WTC11 (cell line): Measurements from ENCODE around the gene AKR1B15.

Experiments used
- CREB1 ChIP-seq: sonication (generic); formaldehyde crosslinking; IDR thresholded peaks from 2 replicates; pipeline ENCODE4 v1.8.0; 2023; ENCODE audit warnings: mild to moderate bottlenecking, missing genetic modification reagents
- ETV6 ChIP-seq: sonication (generic); formaldehyde crosslinking; IDR thresholded peaks from 2 replicates; pipeline ENCODE4 v1.8.1; 2022; ENCODE audit warnings: mild to moderate bottlenecking, missing genetic modification reagents
- FOXK1 ChIP-seq: sonication (generic); formaldehyde crosslinking; IDR thresholded peaks from 2 replicates; pipeline ENCODE4 v1.8.0; 2022; ENCODE audit warnings: mild to moderate bottlenecking, moderate library complexity, missing genetic modification reagents
- SP1 ChIP-seq: sonication (generic); formaldehyde crosslinking; conservative IDR thresholded peaks from 2 replicates; pipeline ENCODE4 v1.8.1; 2022; ENCODE audit warnings: missing genetic modification reagents
- ZNF416 ChIP-seq: fragments of 250-450 bp; sonication (Bioruptor Pico); IDR thresholded peaks from 2 replicates; pipeline ENCODE4 v1.9.0; 2021; ENCODE audit warnings: mild to moderate bottlenecking, inconsistent platforms
- TF ChIP-seq, protein P1 (sequence below): fragments of 200-600 bp; IDR thresholded peaks from 2 replicates; pipeline ENCODE4 v1.8.0; 2022; ENCODE audit warnings: antibody characterized with exemption
- TF ChIP-seq, protein P2 (sequence below): sonication (generic); formaldehyde crosslinking; IDR thresholded peaks from 2 replicates; pipeline ENCODE4 v1.8.1; 2023; ENCODE audit warnings: mild to moderate bottlenecking, missing genetic modification reagents, moderate library complexity
- TF ChIP-seq, protein P3 (sequence below): sonication (generic); formaldehyde crosslinking; IDR thresholded peaks from 2 replicates; pipeline ENCODE4 v1.8.1; 2022; ENCODE audit warnings: mild to moderate bottlenecking, missing genetic modification reagents, moderate library complexity, borderline replicate concordance
- TF ChIP-seq, protein P4 (sequence below): sonication (generic); formaldehyde crosslinking; IDR thresholded peaks from 2 replicates; pipeline ENCODE4 v1.8.1; 2023; ENCODE audit warnings: mild to moderate bottlenecking, missing genetic modification reagents, borderline replicate concordance
- TF ChIP-seq, protein P5 (sequence below): sonication (generic); formaldehyde crosslinking; IDR thresholded peaks from 2 replicates; pipeline ENCODE4 v1.8.1; 2023; ENCODE audit warnings: mild to moderate bottlenecking, missing genetic modification reagents

DNA sequence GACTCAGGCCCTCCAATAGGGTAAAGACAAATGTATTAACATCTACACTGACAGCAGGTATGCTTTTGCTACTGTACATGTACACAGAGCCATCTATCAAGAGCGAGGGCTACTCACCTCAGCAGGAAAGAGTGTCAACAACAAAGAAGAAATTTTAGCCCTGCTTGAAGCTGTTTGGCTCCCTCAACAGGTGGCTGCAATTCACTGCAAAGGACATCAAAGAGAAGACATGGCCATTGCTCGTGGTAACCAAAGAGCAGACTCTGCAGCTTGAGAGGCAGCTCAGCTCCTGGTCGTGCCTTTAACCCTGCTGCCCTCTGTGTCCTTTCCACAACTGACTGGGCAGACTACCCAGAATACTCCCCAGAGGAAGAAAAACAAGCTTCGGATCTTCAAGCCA lies 5.1 kb downstream of the AKR1B15 start:
- TF ChIP-seq SP1 (CRISPR knock-in tag) (no peak), CREB1 (CRISPR knock-in tag) (no peak), ZNF416 (no peak), FOXK1 (no peak), ETV6 (no peak)
- TF ChIP-seq, protein P1, sequence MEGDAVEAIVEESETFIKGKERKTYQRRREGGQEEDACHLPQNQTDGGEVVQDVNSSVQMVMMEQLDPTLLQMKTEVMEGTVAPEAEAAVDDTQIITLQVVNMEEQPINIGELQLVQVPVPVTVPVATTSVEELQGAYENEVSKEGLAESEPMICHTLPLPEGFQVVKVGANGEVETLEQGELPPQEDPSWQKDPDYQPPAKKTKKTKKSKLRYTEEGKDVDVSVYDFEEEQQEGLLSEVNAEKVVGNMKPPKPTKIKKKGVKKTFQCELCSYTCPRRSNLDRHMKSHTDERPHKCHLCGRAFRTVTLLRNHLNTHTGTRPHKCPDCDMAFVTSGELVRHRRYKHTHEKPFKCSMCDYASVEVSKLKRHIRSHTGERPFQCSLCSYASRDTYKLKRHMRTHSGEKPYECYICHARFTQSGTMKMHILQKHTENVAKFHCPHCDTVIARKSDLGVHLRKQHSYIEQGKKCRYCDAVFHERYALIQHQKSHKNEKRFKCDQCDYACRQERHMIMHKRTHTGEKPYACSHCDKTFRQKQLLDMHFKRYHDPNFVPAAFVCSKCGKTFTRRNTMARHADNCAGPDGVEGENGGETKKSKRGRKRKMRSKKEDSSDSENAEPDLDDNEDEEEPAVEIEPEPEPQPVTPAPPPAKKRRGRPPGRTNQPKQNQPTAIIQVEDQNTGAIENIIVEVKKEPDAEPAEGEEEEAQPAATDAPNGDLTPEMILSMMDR: no peak
- TF ChIP-seq, protein P2, sequence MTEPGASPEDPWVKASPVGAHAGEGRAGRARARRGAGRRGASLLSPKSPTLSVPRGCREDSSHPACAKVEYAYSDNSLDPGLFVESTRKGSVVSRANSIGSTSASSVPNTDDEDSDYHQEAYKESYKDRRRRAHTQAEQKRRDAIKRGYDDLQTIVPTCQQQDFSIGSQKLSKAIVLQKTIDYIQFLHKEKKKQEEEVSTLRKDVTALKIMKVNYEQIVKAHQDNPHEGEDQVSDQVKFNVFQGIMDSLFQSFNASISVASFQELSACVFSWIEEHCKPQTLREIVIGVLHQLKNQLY: no peak
- TF ChIP-seq, protein P3, sequence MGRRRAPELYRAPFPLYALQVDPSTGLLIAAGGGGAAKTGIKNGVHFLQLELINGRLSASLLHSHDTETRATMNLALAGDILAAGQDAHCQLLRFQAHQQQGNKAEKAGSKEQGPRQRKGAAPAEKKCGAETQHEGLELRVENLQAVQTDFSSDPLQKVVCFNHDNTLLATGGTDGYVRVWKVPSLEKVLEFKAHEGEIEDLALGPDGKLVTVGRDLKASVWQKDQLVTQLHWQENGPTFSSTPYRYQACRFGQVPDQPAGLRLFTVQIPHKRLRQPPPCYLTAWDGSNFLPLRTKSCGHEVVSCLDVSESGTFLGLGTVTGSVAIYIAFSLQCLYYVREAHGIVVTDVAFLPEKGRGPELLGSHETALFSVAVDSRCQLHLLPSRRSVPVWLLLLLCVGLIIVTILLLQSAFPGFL (CRISPR knock-in tag): no peak
- TF ChIP-seq, protein P4, sequence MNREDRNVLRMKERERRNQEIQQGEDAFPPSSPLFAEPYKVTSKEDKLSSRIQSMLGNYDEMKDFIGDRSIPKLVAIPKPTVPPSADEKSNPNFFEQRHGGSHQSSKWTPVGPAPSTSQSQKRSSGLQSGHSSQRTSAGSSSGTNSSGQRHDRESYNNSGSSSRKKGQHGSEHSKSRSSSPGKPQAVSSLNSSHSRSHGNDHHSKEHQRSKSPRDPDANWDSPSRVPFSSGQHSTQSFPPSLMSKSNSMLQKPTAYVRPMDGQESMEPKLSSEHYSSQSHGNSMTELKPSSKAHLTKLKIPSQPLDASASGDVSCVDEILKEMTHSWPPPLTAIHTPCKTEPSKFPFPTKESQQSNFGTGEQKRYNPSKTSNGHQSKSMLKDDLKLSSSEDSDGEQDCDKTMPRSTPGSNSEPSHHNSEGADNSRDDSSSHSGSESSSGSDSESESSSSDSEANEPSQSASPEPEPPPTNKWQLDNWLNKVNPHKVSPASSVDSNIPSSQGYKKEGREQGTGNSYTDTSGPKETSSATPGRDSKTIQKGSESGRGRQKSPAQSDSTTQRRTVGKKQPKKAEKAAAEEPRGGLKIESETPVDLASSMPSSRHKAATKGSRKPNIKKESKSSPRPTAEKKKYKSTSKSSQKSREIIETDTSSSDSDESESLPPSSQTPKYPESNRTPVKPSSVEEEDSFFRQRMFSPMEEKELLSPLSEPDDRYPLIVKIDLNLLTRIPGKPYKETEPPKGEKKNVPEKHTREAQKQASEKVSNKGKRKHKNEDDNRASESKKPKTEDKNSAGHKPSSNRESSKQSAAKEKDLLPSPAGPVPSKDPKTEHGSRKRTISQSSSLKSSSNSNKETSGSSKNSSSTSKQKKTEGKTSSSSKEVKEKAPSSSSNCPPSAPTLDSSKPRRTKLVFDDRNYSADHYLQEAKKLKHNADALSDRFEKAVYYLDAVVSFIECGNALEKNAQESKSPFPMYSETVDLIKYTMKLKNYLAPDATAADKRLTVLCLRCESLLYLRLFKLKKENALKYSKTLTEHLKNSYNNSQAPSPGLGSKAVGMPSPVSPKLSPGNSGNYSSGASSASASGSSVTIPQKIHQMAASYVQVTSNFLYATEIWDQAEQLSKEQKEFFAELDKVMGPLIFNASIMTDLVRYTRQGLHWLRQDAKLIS (CRISPR knock-in tag): no peak
- TF ChIP-seq, protein P5, sequence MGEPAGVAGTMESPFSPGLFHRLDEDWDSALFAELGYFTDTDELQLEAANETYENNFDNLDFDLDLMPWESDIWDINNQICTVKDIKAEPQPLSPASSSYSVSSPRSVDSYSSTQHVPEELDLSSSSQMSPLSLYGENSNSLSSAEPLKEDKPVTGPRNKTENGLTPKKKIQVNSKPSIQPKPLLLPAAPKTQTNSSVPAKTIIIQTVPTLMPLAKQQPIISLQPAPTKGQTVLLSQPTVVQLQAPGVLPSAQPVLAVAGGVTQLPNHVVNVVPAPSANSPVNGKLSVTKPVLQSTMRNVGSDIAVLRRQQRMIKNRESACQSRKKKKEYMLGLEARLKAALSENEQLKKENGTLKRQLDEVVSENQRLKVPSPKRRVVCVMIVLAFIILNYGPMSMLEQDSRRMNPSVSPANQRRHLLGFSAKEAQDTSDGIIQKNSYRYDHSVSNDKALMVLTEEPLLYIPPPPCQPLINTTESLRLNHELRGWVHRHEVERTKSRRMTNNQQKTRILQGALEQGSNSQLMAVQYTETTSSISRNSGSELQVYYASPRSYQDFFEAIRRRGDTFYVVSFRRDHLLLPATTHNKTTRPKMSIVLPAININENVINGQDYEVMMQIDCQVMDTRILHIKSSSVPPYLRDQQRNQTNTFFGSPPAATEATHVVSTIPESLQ (CRISPR knock-in tag): no peak
